NCI-H1417 (cell line): ENCODE data around the gene SPINK9.

Source experiments
- DNase-seq, 3 experiments: peaks; one replicate each; lab custom pipeline; 2025; lab: John Stamatoyannopoulos, UW

Gene SPINK9

GRCh38 chr5:148368299-148368698 is 32.9 kb downstream of the SPINK9 start:
- no peak for DNase-seq

GRCh38 chr5:148372166-148372725 is 36.9 kb downstream of the SPINK9 start:
- no peak for DNase-seq

- DNase-seq = no peak
Observed at GRCh38 chr5:148372893-148373292, 37.5 kb downstream of the SPINK9 start.

- peak; percentile 46 to 80 (median 50) for DNase-seq
Observed at GRCh38 chr5:148374690-148375360, 39.5 kb downstream of the SPINK9 start.

GRCh38 chr5:148376198-148376597 is 40.8 kb downstream of the SPINK9 start:
- no peak for DNase-seq

GRCh38 chr5:148378670-148379069 is 43.3 kb downstream of the SPINK9 start:
- DNase-seq = no peak

GRCh38 chr5:148379340-148379739 is 44.0 kb downstream of the SPINK9 start:
- no peak for DNase-seq

GRCh38 chr5:148381906-148382305 is 46.5 kb downstream of the SPINK9 start:
- DNase-seq = no peak

- peak in 1 of 3 experiments; percentile 49 for DNase-seq
Observed at GRCh38 chr5:148382961-148383360, 47.6 kb downstream of the SPINK9 start.

GRCh38 chr5:148383564-148384379 is 48.4 kb downstream of the SPINK9 start, which contains the start of gene FBXO38:
Gene FBXO38 (plus strand): TSS chr5:148383958. CDS start chr5:148394777, 10,819 bp downstream.
- peak; percentile 93 to 97 (median 96) for DNase-seq

GRCh38 chr5:148384380-148384737 is 49.0 kb downstream of the SPINK9 start:
- DNase-seq = no peak

- no peak for DNase-seq
Observed at GRCh38 chr5:148385094-148385493, 49.7 kb downstream of the SPINK9 start.

GRCh38 chr5:148386041-148386440 is 50.7 kb downstream of the SPINK9 start:
- no peak for DNase-seq

GRCh38 chr5:148387325-148387724 is 52.0 kb downstream of the SPINK9 start:
- no peak for DNase-seq

- no peak for DNase-seq
Observed at GRCh38 chr5:148388696-148389095, 53.3 kb downstream of the SPINK9 start.
